Heart left ventricle (tissue), 16 donors: ENCODE measurements around the gene SMLR1. TPM values are rescaled to one million over a fixed set of nuclear protein-coding genes. Genes with fewer than 3 reads are reported as not detected.

Source experiments
- ATAC-seq, 4 donors: fragments of 200-7000 bp; cut with Tn5 transposase; one replicate each; pipeline ENCODE4 v1.9.1; 2020 to 2022; ENCODE audit warnings: moderate library complexity in 4 of 4, mild to moderate bottlenecking in 3 of 4, moderate number of reproducible peaks in 1 of 4
- DNase-seq, 5 donors: peaks; one replicate each; pipeline ENCODE4 v3.0.0-alpha.2; 2020
- H3K27ac ChIP-seq, 12 donors: fragments of 200-600 bp; sonication (generic) in 4 of 12; one replicate each; pipeline versions ENCODE4 v1.5.0 to v1.8.0; 2016 to 2022; ENCODE audit warnings: mild to moderate bottlenecking in 2 of 12
- H3K27me3 ChIP-seq, 9 donors: fragments of 200-600 bp; sonication (generic) in 2 of 9; one replicate each; pipeline versions ENCODE4 v1.5.1 to v1.8.0; 2016 to 2022; ENCODE audit warnings: mild to moderate bottlenecking in 3 of 9
- H3K36me3 ChIP-seq, 9 donors: fragments of 200-600 bp; sonication (generic) in 2 of 9; one replicate each; pipeline versions ENCODE4 v1.5.0 to v1.8.0; 2018 to 2022; ENCODE audit warnings: mild to moderate bottlenecking in 2 of 9
- H3K4me1 ChIP-seq, 12 donors: fragments of 200-600 bp; sonication (generic) in 4 of 12; one replicate each; pipeline versions ENCODE4 v1.5.0 to v1.8.0; 2016 to 2022; ENCODE audit warnings: mild to moderate bottlenecking in 3 of 12
- H3K4me3 ChIP-seq, 12 donors: fragments of 200-600 bp; sonication (generic) in 4 of 12; one replicate each; pipeline versions ENCODE4 v1.5.0 to v1.8.0; 2017 to 2022; ENCODE audit warnings: mild to moderate bottlenecking in 9 of 12, moderate library complexity in 4 of 12
- H3K9me3 ChIP-seq, 12 donors: fragments of 200-600 bp; sonication (generic) in 4 of 12; one replicate each; pipeline versions ENCODE4 v1.5.0 to v1.8.0; 2016 to 2022; ENCODE audit warnings: mild to moderate bottlenecking in 1 of 12
- CTCF ChIP-seq, 12 donors: fragments of 200-600 bp; sonication (generic) in 4 of 12; IDR thresholded peaks; one replicate each; pipeline versions ENCODE4 v1.5.0 to v1.8.0; 2018 to 2022; ENCODE audit warnings: antibody characterized with exemption in 12 of 12, mild to moderate bottlenecking in 5 of 12
- POLR2A ChIP-seq, 2 donors: fragments of 450-650 bp; IDR thresholded peaks; one replicate each; pipeline ENCODE4 v1.6.1; 2017; ENCODE audit warnings: antibody characterized with exemption in 2 of 2, mild to moderate bottlenecking in 2 of 2, moderate library complexity in 2 of 2
- WGBS, 4 donors: extraction: QIAGEN DNeasy Blood & Tissue Kit in 2 of 4; methylation state at CpG; one replicate each; pipeline versions ENCODE4 v1.1.5 to v1.1.7; 2013 to 2018; 5-methylcytosine and 5-hydroxymethylcytosine counted together
- intact Hi-C, 10 donors: fragments of 100-400 bp; cut with DNase I; formaldehyde crosslinking; loops; one replicate each; pipeline versions ENCODE4 v1.11.1 to v1.14.2; 2022
- polyA plus RNA-seq, 2 donors: library from polyadenylated mRNA; stranded (reverse); fragments of 200-250 nt; gene quantifications; one replicate each; pipeline ENCODE4 v1.2.3, GENCODE V29; 2013
- total RNA-seq, 9 donors: library from RNA; depleted of rRNA in 2 of 9; stranded (reverse); fragments of >200 nt in 2 of 9; fragmentation: NEBNext Ultra II Directional in 3 of 9; extraction: Animal tissue kit (Norgen Biotek cat#: 25700) in 3 of 9; gene quantifications; one replicate each; pipeline versions ENCODE4 v1.1.0 to v1.2.4, GENCODE V29; 2016 to 2023
- donor health status: ischemic (EF 13 %, LVEDD 7.1; RV severe dilation, severe dysfunction).
- donor health status: healthy with polysubstance abuse.
- donor health status: DM: no; HTN: yes; CAD: no.
- donor health status: DM: no; HTN: no; CAD: no.
- donor health status: ischemic (EF 25% LVEDD 6.9; RV normal size, moderate dysfunction).
- donor health status: ischemic (EF 25% LVEDD 5.7; RV mildly dilated, moderate dysfunction).
- donor health status: healthy.
- donor health status: DM: yes; HTN: yes; CAD: no.
- donor health status: ischemic (EF 35%, LVEDD 5.7; RV mildly dilated, moderate dysfunction).
- donor health status: nonischemic (EF 11% LVEDD 7.7; RV severe dilation, severe dysfunction).
- donor health status: DM: yes; HTN: yes; CAD: no.
- donor health status: PGD.
- donor health status: ischemic (EF 29% LVEDD 5.4; RV normal size, mild dysfunction).
- donor health status: nonischemic (EF 23%, LVEDD 6.1; RV moderate dilation, normal function).

SMLR1 gene
- total and polyA plus RNA-seq, 11 donors: not detected

GRCh38 chr6:130810307-130811030, 16.7 kb upstream of the SMLR1 start:
- no peak for ATAC-seq

DNA sequence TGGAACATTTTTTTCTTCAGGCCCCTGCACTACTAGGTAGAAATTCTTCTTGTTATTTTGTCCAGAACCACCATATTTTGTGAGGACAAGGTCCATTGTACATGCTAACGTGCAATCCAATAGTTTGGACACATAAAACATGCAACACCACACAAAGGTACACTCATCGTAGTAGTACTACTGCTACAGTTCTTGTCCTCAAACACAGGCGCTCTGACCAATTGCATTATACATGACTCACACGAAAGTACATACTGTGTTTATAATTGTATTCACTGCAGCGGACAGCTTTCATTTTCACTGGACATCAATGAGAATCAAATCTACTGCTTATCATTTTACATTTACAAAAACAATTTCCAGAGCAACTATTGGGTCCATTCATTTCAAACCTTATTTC, 15.3 kb upstream of the SMLR1 start:
- intact Hi-C loops: no loop called here
- no peaks in the 10 kb centered on the region for H3K4me1 ChIP-seq
- no peaks in the 10 kb centered on the region for H3K36me3 ChIP-seq
- no peaks in the 10 kb centered on the region for H3K9me3 ChIP-seq
- no peak for DNase-seq
- no peaks in the 10 kb centered on the region for H3K27me3 ChIP-seq
- WGBS, 4 donors: 90 to 95% (median 92%) methylated on average over 5 of the region's 5 CpGs
- no peak for ATAC-seq
- H3K4me3 ChIP-seq: no peak overlapping the region
- H3K27ac ChIP-seq: no peak overlapping the region
- TF ChIP-seq CTCF (IDR thresholded peaks at IDR 0.05): no peak
- no peak for TF ChIP-seq POLR2A (IDR thresholded peaks at IDR 0.05)

More at GRCh38 chr6:130810307-130811030, 16.7 kb upstream of the SMLR1 start:
- TF ChIP-seq CTCF (IDR thresholded peaks at IDR 0.05) (no peak), POLR2A (IDR thresholded peaks at IDR 0.05) (no peak)
- no peak for DNase-seq
- Histone ChIP-seq H3K4me1 (no peaks in the 10 kb centered on the region), H3K27me3 (peaks cover 0 to 11% (median 0%) of the 10 kb centered on the region in 9 donors), H3K9me3 (no peaks in the 10 kb centered on the region), H3K4me3 (no peak overlapping the region), H3K36me3 (no peaks in the 10 kb centered on the region), H3K27ac (no peak overlapping the region)
- intact Hi-C loops: no loop called here
- 73 to 85% (median 78%) methylated on average over 9 of the region's 9 CpGs for WGBS, 4 donors

- no peak for ATAC-seq
- intact Hi-C loops: no loop called here
- peaks cover 0 to 7% (median 0%) of the 10 kb centered on the region in 12 donors for H3K9me3 ChIP-seq
- no peak overlapping the region for H3K27ac ChIP-seq
- no peaks in the 10 kb centered on the region for H3K4me1 ChIP-seq
- H3K36me3 ChIP-seq: no peaks in the 10 kb centered on the region
- no peak for TF ChIP-seq POLR2A (IDR thresholded peaks at IDR 0.05)
- TF ChIP-seq CTCF (IDR thresholded peaks at IDR 0.05): no peak
- WGBS, 4 donors: 79 to 88% (median 87%) methylated on average over 3 of the region's 3 CpGs
- DNase-seq: no peak
- H3K4me3 ChIP-seq: no peak overlapping the region
- H3K27me3 ChIP-seq: no peaks in the 10 kb centered on the region
Observed at GRCh38 chr6:130814506-130814905, 12.7 kb upstream of the SMLR1 start.

DNA sequence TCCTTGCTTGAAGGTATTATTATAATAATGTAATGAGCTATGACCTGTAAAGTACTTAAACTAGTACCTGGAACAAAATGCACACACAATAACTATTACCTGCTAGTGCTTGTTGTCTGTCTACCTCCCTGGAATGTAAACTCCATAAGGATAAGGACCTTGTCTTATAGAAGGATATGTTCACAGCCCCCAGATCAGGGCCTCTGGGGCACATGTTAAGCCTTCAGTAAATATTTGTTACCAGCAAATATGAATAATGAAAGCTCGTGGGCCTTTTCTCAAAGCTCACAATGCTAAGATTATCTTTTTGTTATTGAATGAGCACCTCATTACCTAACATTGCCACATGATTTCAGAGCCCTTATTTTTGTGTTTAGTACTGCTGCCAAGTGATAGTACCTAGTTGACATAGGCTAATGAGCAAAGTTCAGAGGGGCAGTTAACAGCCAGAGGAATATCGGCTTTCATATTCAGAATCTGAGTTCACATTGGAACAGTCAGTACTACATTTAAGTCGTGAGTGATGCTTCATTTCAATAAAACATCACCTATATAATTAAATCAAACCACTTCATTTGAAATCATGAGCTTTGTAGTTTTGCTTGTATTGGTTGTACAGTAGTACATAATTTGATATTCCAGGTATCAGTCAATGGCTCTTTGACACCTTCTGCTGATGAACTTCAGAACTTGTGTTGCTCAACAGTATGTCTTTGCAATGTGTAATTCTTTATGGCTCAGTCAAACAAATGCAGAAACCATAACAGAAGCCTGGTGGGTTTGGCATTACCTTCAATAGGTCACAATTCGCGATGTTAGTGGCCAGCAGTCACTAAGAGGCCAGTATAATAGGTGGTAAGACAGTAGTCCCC, 11.8 kb upstream of the SMLR1 start:
- H3K27ac ChIP-seq: no peak overlapping the region
- H3K36me3 ChIP-seq: no peaks in the 10 kb centered on the region
- H3K27me3 ChIP-seq: no peaks in the 10 kb centered on the region
- H3K4me3 ChIP-seq: no peak overlapping the region
- TF ChIP-seq POLR2A (IDR thresholded peaks at IDR 0.05): no peak
- TF ChIP-seq CTCF (IDR thresholded peaks at IDR 0.05): no peak
- DNase-seq (no peak), ATAC-seq (no peak)
- no peaks in the 10 kb centered on the region for H3K4me1 ChIP-seq
- H3K9me3 ChIP-seq: peaks cover 0 to 7% (median 0%) of the 10 kb centered on the region in 12 donors
- WGBS, 4 donors: 79 to 95% (median 89%) methylated on average over 5 of the region's 5 CpGs
- intact Hi-C loops: no loop called here
